WTC11 (cell line): ENCODE measurements around the gene TBC1D22A. TPM values are rescaled to one million over a fixed set of nuclear protein-coding genes. Genes with fewer than 3 reads are reported as not detected.

ENCODE experiments used
- ATAC-seq: fragments of 200-7000 bp; cut with Tn5 transposase; 2 replicates; pipeline ENCODE4 v1.10.0; 2021; ENCODE audit warnings: mild to moderate bottlenecking, moderate library complexity
- CTCF ChIA-PET: fragments of 300-600 bp; sonication (Branson Sonifier 250); formaldehyde crosslinking; loops from one replicate; lab custom pipeline; 2021; ENCODE audit warnings: antibody characterized with exemption; lab: Charles Lee
- POLR2A ChIA-PET: fragments of 350-600 bp; sonication (Branson Sonifier 250); formaldehyde crosslinking; loops from one replicate; lab custom pipeline; 2021; ENCODE audit warnings: antibody characterized with exemption; lab: Charles Lee
- DNase-seq: peaks from one replicate; pipeline ENCODE4 v3.0.0; 2021; ENCODE audit warnings: low spot score
- H3K27ac Mint-ChIP-seq: 2 replicates; pipeline ENCODE4 v1.8.0; 2021; ENCODE audit warnings: mixed read lengths
- H3K27me3 Mint-ChIP-seq: 2 replicates; pipeline ENCODE4 v1.8.0; 2021; ENCODE audit warnings: low read depth, mild to moderate bottlenecking, moderate library complexity, mixed read lengths
- H3K36me3 Mint-ChIP-seq: 2 replicates; pipeline ENCODE4 v1.8.0; 2021; ENCODE audit warnings: mixed read lengths
- H3K4me1 Mint-ChIP-seq: 2 replicates; pipeline ENCODE4 v1.8.0; 2022; ENCODE audit warnings: mixed read lengths
- H3K4me3 Mint-ChIP-seq: 2 replicates; pipeline ENCODE4 v1.8.0; 2021; ENCODE audit warnings: mild to moderate bottlenecking, moderate library complexity, mixed read lengths
- H3K9me3 Mint-ChIP-seq: 2 replicates; pipeline ENCODE4 v1.8.0; 2021; ENCODE audit warnings: mixed read lengths
- AFF4 ChIP-seq: sonication (generic); formaldehyde crosslinking; IDR thresholded peaks from 2 replicates; pipeline ENCODE4 v1.8.1; 2023; ENCODE audit warnings: mild to moderate bottlenecking, missing genetic modification reagents, borderline replicate concordance
- ARID4B ChIP-seq: sonication (generic); formaldehyde crosslinking; IDR thresholded peaks from 2 replicates; pipeline ENCODE4 v1.8.0; 2023; ENCODE audit warnings: missing genetic modification reagents, mild to moderate bottlenecking, borderline replicate concordance
- ATF2 ChIP-seq: sonication (generic); formaldehyde crosslinking; IDR thresholded peaks from 2 replicates; pipeline ENCODE4 v1.8.1; 2022; ENCODE audit warnings: low read depth, missing genetic modification reagents, borderline replicate concordance
- ATF3 ChIP-seq: sonication (generic); formaldehyde crosslinking; conservative IDR thresholded peaks from 2 replicates; pipeline ENCODE4 v1.8.1; 2022; ENCODE audit warnings: mild to moderate bottlenecking, missing genetic modification reagents
- CDX4 ChIP-seq: fragments of 250-450 bp; sonication (Bioruptor Pico); IDR thresholded peaks from 2 replicates; pipeline ENCODE4 v1.9.0; 2021; ENCODE audit warnings: moderate library complexity, mild to moderate bottlenecking, inconsistent platforms, borderline replicate concordance
- E2F4 ChIP-seq: sonication (generic); formaldehyde crosslinking; IDR thresholded peaks from 2 replicates; pipeline ENCODE4 v1.8.1; 2022; ENCODE audit warnings: low read depth, mild to moderate bottlenecking, moderate library complexity, missing genetic modification reagents, borderline replicate concordance
- EMX1 ChIP-seq: fragments of 250-450 bp; sonication (Bioruptor Pico); IDR thresholded peaks from 2 replicates; pipeline ENCODE4 v1.8.0; 2021; ENCODE audit warnings: mild to moderate bottlenecking
- FOXP1 ChIP-seq: sonication (generic); formaldehyde crosslinking; IDR thresholded peaks from 2 replicates; pipeline ENCODE4 v1.8.0; 2022; ENCODE audit warnings: missing genetic modification reagents, mild to moderate bottlenecking, moderate library complexity, borderline replicate concordance
- FOXP4 ChIP-seq: sonication (generic); formaldehyde crosslinking; IDR thresholded peaks from 2 replicates; pipeline ENCODE4 v1.8.0; 2022; ENCODE audit warnings: mild to moderate bottlenecking, missing genetic modification reagents
- OVOL2 ChIP-seq: fragments of 250-450 bp; sonication (Bioruptor Pico); IDR thresholded peaks from 2 replicates; pipeline ENCODE4 v1.9.0; 2021; ENCODE audit warnings: mild to moderate bottlenecking, borderline replicate concordance
- USF2 ChIP-seq: sonication (generic); formaldehyde crosslinking; IDR thresholded peaks from 2 replicates; pipeline ENCODE4 v1.8.1; 2023; ENCODE audit warnings: mild to moderate bottlenecking, missing genetic modification reagents, moderate library complexity
- ZNF121 ChIP-seq: sonication (generic); formaldehyde crosslinking; IDR thresholded peaks from 2 replicates; pipeline ENCODE4 v1.8.0; 2023; ENCODE audit warnings: missing genetic modification reagents
- ZNF263 ChIP-seq: sonication (generic); formaldehyde crosslinking; IDR thresholded peaks from 2 replicates; pipeline ENCODE4 v1.8.1; 2022; ENCODE audit warnings: low read depth, mild to moderate bottlenecking, moderate library complexity, missing genetic modification reagents
- ZNF317 ChIP-seq: sonication (generic); formaldehyde crosslinking; IDR thresholded peaks from 2 replicates; pipeline ENCODE4 v1.8.1; 2023; ENCODE audit warnings: low read depth, mild to moderate bottlenecking, moderate library complexity, missing genetic modification reagents, borderline replicate concordance
- ZNF425 ChIP-seq: fragments of 250-450 bp; sonication (Bioruptor Pico); conservative IDR thresholded peaks from 2 replicates; pipeline ENCODE4 v1.9.0; 2021; ENCODE audit warnings: mild to moderate bottlenecking
- ZSCAN18 ChIP-seq: fragments of 250-450 bp; sonication (Bioruptor Pico); IDR thresholded peaks from 2 replicates; pipeline ENCODE4 v2.1.2; 2022; ENCODE audit warnings: mild to moderate bottlenecking, moderate library complexity
- total RNA-seq: library from RNA; stranded (reverse); gene quantifications from 3 replicates; pipeline ENCODE4 v1.2.3, GENCODE V29; 2021

Gene TBC1D22A
- total RNA-seq, 1 experiment from 2014 or later = 18.1 TPM

GRCh38 chr22:47074105-47074504 lies 311.7 kb downstream of the TBC1D22A start (continued):
- TF ChIP-seq FOXP4 (CRISPR knock-in tag) = no peak
- no peak for TF ChIP-seq ATF2 (CRISPR knock-in tag)
- TF ChIP-seq EMX1 (CRISPR knock-in tag) = no peak
- no peak for TF ChIP-seq FOXP1

GRCh38 chr22:47075568-47075967 lies 313.1 kb downstream of the TBC1D22A start:
- H3K27ac Mint-ChIP-seq = no peak overlapping the region
- H3K36me3 Mint-ChIP-seq = peaks cover 26% of the 10 kb centered on the region
- DNase-seq (no peak), ATAC-seq (no peak)
- ChIA-PET CTCF (no interaction called here), POLR2A (no interaction called here)
- no peak overlapping the region for H3K4me3 Mint-ChIP-seq
- H3K9me3 Mint-ChIP-seq = peaks cover 39% of the 10 kb centered on the region
- no peaks in the 10 kb centered on the region; the same call in 1 of the 2 replicates for H3K27me3 Mint-ChIP-seq
- H3K4me1 Mint-ChIP-seq = no peaks in the 10 kb centered on the region
- TF ChIP-seq ZNF317 (no peak), CDX4 (CRISPR knock-in tag) (no peak), ZNF425 (CRISPR knock-in tag) (no peak), USF2 (CRISPR knock-in tag) (no peak), EMX1 (CRISPR knock-in tag) (no peak), OVOL2 (no peak), E2F4 (no peak), ARID4B (CRISPR knock-in tag) (no peak), ZNF121 (CRISPR knock-in tag) (no peak), ATF3 (CRISPR knock-in tag) (no peak), AFF4 (CRISPR knock-in tag) (no peak), ZNF263 (CRISPR knock-in tag) (no peak), ZSCAN18 (CRISPR knock-in tag) (no peak)
